ENCODE results near the gene ROR2.

DNA sequence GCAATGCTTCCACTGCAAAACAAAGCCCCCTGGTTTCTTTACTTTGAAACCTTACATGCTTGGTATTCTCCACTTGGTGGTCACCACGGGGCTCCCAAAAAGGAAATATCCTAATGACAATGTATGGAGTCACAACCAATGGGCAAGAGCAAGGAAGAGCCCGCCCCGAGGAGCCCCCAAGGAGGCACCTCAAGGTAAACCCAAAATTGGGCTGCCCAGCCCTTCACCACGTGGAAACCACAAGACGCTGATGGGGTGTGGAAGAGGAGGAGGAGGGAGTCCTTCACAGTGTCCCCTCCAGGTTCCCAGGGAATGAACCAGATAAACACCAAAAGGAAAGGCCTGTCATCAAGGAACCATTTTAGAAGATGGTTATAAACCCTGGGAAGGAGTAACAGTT is 3.8 kb downstream of the ROR2 start:
- no peak for TF ChIP-seq POLR2A (IDR thresholded peaks at IDR 0.05; ENCODE audit: low read depth, low read length)
- no peak for TF ChIP-seq POLR2AphosphoS5 (IDR thresholded peaks at IDR 0.05; ENCODE audit: low read depth, low read length)
- TF ChIP-seq SPI1 (IDR thresholded peaks at IDR 0.05; ENCODE audit: low read depth, low read length) = no peak
- TF ChIP-seq PAX5 (IDR thresholded peaks at IDR 0.05; ENCODE audit: insufficient read depth, low read length, severe bottlenecking) = no peak
- no peak for TF ChIP-seq TAF1 (IDR thresholded peaks at IDR 0.05; ENCODE audit: low read depth, low read length)
- TF ChIP-seq POU2F2 (IDR thresholded peaks at IDR 0.05; ENCODE audit: low read depth, low read length) = no peak
